Occipital lobe (tissue), 2 donors: ENCODE data around the gene KCNQ2. TPM values are rescaled to one million over a fixed set of nuclear protein-coding genes. Genes with fewer than 3 reads are reported as not detected.

Experiments used
- DNase-seq: peaks from one replicate; lab custom pipeline; 2025; lab: John Stamatoyannopoulos, UW
- total RNA-seq: library from RNA; depleted of rRNA; stranded (reverse); fragments of >200 nt; gene quantifications from one replicate; pipeline ENCODE4 v1.2.3, GENCODE V29; 2014

The KCNQ2 gene
- total RNA-seq, 1 donor from 2014 or later, result 167 TPM

GRCh38 chr20:63404129-63405085, 68.0 kb downstream of the KCNQ2 start:
- no peak for DNase-seq

- no peak for DNase-seq
These were observed 68.9 kb downstream of the KCNQ2 start for GRCh38 chr20:63403403-63404105.

- no peak for DNase-seq
These were observed 69.6 kb downstream of the KCNQ2 start for GRCh38 chr20:63402860-63403220.

GRCh38 chr20:63402181-63402859, 70.1 kb downstream of the KCNQ2 start:
- no peak for DNase-seq

- no peak for DNase-seq
These were observed 70.9 kb downstream of the KCNQ2 start for GRCh38 chr20:63401384-63402110.

- DNase-seq, result no peak
These were observed 71.8 kb downstream of the KCNQ2 start for GRCh38 chr20:63400486-63401210.

GRCh38 chr20:63399596-63400375, 72.7 kb downstream of the KCNQ2 start:
- DNase-seq, result no peak

- DNase-seq, result no peak
These were observed 73.5 kb downstream of the KCNQ2 start for GRCh38 chr20:63398744-63399514.

GRCh38 chr20:63397946-63398450, 74.5 kb downstream of the KCNQ2 start:
- DNase-seq, result no peak

- DNase-seq, result no peak
These were observed 75.2 kb downstream of the KCNQ2 start for GRCh38 chr20:63397155-63397843.

GRCh38 chr20:63396300-63396699, 76.2 kb downstream of the KCNQ2 start:
- no peak for DNase-seq

- DNase-seq, result no peak
These were observed 76.7 kb downstream of the KCNQ2 start for GRCh38 chr20:63395723-63396122.

GRCh38 chr20:63394920-63395455, 77.5 kb downstream of the KCNQ2 start:
- no peak for DNase-seq

- DNase-seq, result peak; percentile 24
These were observed 78.2 kb downstream of the KCNQ2 start for GRCh38 chr20:63394069-63394919.

GRCh38 chr20:63393566-63393965, 78.9 kb downstream of the KCNQ2 start:
- no peak for DNase-seq

GRCh38 chr20:63392465-63393365, 79.7 kb downstream of the KCNQ2 start:
- DNase-seq, result no peak
